ENCODE data around the gene ANKDD1B. TPM values are rescaled to one million over a fixed set of nuclear protein-coding genes. Genes with fewer than 3 reads are reported as not detected.

The ANKDD1B gene
- total RNA-seq, 6 experiments from 2014 or later: 0.17 to 0.26 TPM; not detected in 4

- intact Hi-C loops (cut with DNase I): no loop called here
- 93% methylated on average over 3 of the region's 3 CpGs for WGBS (ENCODE audit: insufficient coverage, low coverage, low lambda C conversion rate, missing lambda C conversion rate)
- TF ChIP-seq POLR2A (IDR thresholded peaks at IDR 0.05) (no peak), CTCF (IDR thresholded peaks at IDR 0.05) (no peak)
- H3K4me1 ChIP-seq: peaks cover 0 to 9% (median 0%) of the 10 kb centered on the region in 4 donors
- no peak for DNase-seq
- H3K4me3 ChIP-seq: no peak overlapping the region
- no peaks in the 10 kb centered on the region for H3K36me3 ChIP-seq
- H3K9me3 ChIP-seq: no peaks in the 10 kb centered on the region
- no peak for ATAC-seq
- no peak overlapping the region for H3K27ac ChIP-seq
- no peaks in the 10 kb centered on the region for H3K27me3 ChIP-seq
Observed at GRCh38 chr5:75612901-75613300, 1.6 kb downstream of the ANKDD1B start.

DNA sequence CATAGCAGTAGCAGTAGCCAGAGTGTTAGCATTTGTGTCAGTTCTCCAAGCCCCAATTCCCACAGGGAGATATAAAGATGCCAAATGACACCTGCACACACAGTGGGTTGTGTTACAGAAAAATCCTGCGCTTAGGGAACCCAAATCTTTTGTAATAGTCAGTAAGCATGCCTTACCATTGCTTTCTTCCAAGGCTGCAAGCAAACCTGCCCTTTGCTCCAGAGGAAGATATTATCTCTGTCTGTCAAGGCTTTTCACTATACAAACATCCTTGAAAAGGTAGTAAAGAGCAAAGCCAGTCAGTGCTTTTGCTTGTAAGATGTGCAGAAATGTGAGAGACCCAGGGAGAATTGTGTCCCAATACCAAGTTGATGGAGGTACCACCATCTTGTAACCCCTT is 2.9 kb downstream of the ANKDD1B start:
- Histone ChIP-seq H3K27ac (no peak overlapping the region), H3K27me3 (no peaks in the 10 kb centered on the region), H3K9me3 (no peaks in the 10 kb centered on the region), H3K4me3 (no peak overlapping the region), H3K36me3 (no peaks in the 10 kb centered on the region), H3K4me1 (peaks cover 0 to 9% (median 0%) of the 10 kb centered on the region in 4 donors)
- intact Hi-C loops (cut with DNase I): no loop called here
- TF ChIP-seq POLR2A (IDR thresholded peaks at IDR 0.05): no peak
- TF ChIP-seq CTCF (IDR thresholded peaks at IDR 0.05): no peak
- ATAC-seq (no peak), DNase-seq (no peak)
- WGBS (ENCODE audit: insufficient coverage, low coverage, low lambda C conversion rate, missing lambda C conversion rate): no CpG with 5 or more reads among the region's 1 CpG

- Histone ChIP-seq H3K4me1 (peaks cover 0 to 21% (median 0%) of the 10 kb centered on the region in 4 donors), H3K36me3 (no peaks in the 10 kb centered on the region), H3K27me3 (no peaks in the 10 kb centered on the region), H3K9me3 (no peaks in the 10 kb centered on the region), H3K4me3 (no peak overlapping the region), H3K27ac (no peak overlapping the region)
- TF ChIP-seq POLR2A (IDR thresholded peaks at IDR 0.05) (no peak), CTCF (IDR thresholded peaks at IDR 0.05) (no peak)
- DNase-seq: no peak
- no peak for ATAC-seq
- 78% methylated on average over 4 of the region's 4 CpGs for WGBS (ENCODE audit: insufficient coverage, low coverage, low lambda C conversion rate, missing lambda C conversion rate)
- intact Hi-C loops (cut with DNase I): no loop called here
Observed at GRCh38 chr5:75616371-75616881, 5.2 kb downstream of the ANKDD1B start.

- Histone ChIP-seq H3K4me3 (no peak overlapping the region), H3K27me3 (no peaks in the 10 kb centered on the region), H3K4me1 (peaks cover 0 to 15% (median 0%) of the 10 kb centered on the region in 4 donors), H3K36me3 (no peaks in the 10 kb centered on the region), H3K9me3 (no peaks in the 10 kb centered on the region), H3K27ac (no peak overlapping the region)
- TF ChIP-seq CTCF (IDR thresholded peaks at IDR 0.05) (no peak), POLR2A (IDR thresholded peaks at IDR 0.05) (no peak)
- DNase-seq (no peak), ATAC-seq (no peak)
- 80% methylated on average over 5 of the region's 7 CpGs for WGBS (ENCODE audit: insufficient coverage, low coverage, low lambda C conversion rate, missing lambda C conversion rate)
- intact Hi-C loops (cut with DNase I): no loop called here
Observed at GRCh38 chr5:75616971-75617621, 5.8 kb downstream of the ANKDD1B start.

Data from right lobe of liver (tissue), 6 donors.